Uterus (tissue), 2 donors: ENCODE measurements around the gene ST7.

ENCODE experiments used
- POLR2A ChIP-seq, 2 donors: fragments of 450-650 bp; IDR thresholded peaks; one replicate each; pipeline ENCODE4 v1.6.1; 2016; ENCODE audit warnings: antibody characterized with exemption in 2 of 2, mild to moderate bottlenecking in 1 of 2, moderate library complexity in 1 of 2
- TF ChIP-seq, protein P1 (sequence below), 4 experiments: fragments of 200-600 bp in 2 of 4; fragments of 450-650 bp in 2 of 4; sonication (generic) in 2 of 4; IDR thresholded peaks; one replicate each; pipeline ENCODE4 v1.5.1; 2016 to 2019; ENCODE audit warnings: antibody characterized with exemption in 4 of 4, mild to moderate bottlenecking in 2 of 4, moderate library complexity in 1 of 4

DNA sequence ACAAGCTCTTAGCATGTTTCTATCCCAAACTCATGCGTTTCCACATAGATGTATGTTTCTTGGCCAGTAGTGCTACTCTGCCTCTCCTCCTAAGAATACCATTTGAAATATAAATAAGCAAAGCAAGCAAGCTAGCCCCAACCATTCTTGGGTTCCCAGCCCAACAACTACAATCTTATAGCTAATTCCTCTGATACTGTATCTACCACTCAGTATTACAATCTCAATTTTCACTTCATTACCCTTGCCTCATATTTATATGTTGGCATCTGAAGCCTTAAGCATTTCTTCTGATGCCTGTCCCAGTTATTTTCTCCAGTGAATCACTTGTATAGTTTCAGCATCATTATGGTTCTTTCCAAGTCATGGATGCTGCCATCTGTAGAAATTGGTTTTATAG lies 181.1 kb downstream of the ST7 start:
- TF ChIP-seq, protein P1, sequence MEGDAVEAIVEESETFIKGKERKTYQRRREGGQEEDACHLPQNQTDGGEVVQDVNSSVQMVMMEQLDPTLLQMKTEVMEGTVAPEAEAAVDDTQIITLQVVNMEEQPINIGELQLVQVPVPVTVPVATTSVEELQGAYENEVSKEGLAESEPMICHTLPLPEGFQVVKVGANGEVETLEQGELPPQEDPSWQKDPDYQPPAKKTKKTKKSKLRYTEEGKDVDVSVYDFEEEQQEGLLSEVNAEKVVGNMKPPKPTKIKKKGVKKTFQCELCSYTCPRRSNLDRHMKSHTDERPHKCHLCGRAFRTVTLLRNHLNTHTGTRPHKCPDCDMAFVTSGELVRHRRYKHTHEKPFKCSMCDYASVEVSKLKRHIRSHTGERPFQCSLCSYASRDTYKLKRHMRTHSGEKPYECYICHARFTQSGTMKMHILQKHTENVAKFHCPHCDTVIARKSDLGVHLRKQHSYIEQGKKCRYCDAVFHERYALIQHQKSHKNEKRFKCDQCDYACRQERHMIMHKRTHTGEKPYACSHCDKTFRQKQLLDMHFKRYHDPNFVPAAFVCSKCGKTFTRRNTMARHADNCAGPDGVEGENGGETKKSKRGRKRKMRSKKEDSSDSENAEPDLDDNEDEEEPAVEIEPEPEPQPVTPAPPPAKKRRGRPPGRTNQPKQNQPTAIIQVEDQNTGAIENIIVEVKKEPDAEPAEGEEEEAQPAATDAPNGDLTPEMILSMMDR (IDR thresholded peaks at IDR 0.05): no peak
- no peak for TF ChIP-seq POLR2A (IDR thresholded peaks at IDR 0.05)
